GM21576 (cell line): ENCODE results near the gene EVC.

Experiments
- ATAC-seq: cut with Tn5 transposase; IDR thresholded peaks from one replicate; pipeline ENCODE4 v1.9.1; 2021; ENCODE audit warnings: mild to moderate bottlenecking, moderate library complexity; ENCODE audit not compliant: unreplicated experiment

The EVC gene

GRCh38 chr4:5730436-5730835, 19.4 kb downstream of the EVC start:
- no peak for ATAC-seq

GRCh38 chr4:5730993-5731990, 20.3 kb downstream of the EVC start:
- no peak for ATAC-seq

GRCh38 chr4:5732158-5732557, 21.2 kb downstream of the EVC start:
- ATAC-seq = no peak

- ATAC-seq = no peak
Observed at GRCh38 chr4:5734853-5735252, 23.9 kb downstream of the EVC start.

GRCh38 chr4:5735463-5735862, 24.5 kb downstream of the EVC start:
- ATAC-seq = no peak

- no peak for ATAC-seq
Observed at GRCh38 chr4:5738061-5738460, 27.1 kb downstream of the EVC start.

GRCh38 chr4:5742388-5742787, 31.4 kb downstream of the EVC start:
- no peak for ATAC-seq

- ATAC-seq = no peak
Observed at GRCh38 chr4:5742968-5743367, 32.0 kb downstream of the EVC start.

GRCh38 chr4:5746250-5746649, 35.2 kb downstream of the EVC start:
- ATAC-seq = no peak

GRCh38 chr4:5746829-5747737, 36.1 kb downstream of the EVC start:
- no peak for ATAC-seq

GRCh38 chr4:5747738-5748375, 36.9 kb downstream of the EVC start:
- ATAC-seq = no peak

- ATAC-seq = no peak
Observed at GRCh38 chr4:5749568-5749967, 38.6 kb downstream of the EVC start.

- ATAC-seq = no peak
Observed at GRCh38 chr4:5750052-5750945, 39.3 kb downstream of the EVC start.

- ATAC-seq = no peak
Observed at GRCh38 chr4:5750946-5751665, 40.1 kb downstream of the EVC start.

- ATAC-seq = no peak
Observed at GRCh38 chr4:5751666-5752375, 40.8 kb downstream of the EVC start.

- ATAC-seq = no peak
Observed at GRCh38 chr4:5752376-5753184, 41.6 kb downstream of the EVC start.

GRCh38 chr4:5753366-5753765, 42.4 kb downstream of the EVC start:
- ATAC-seq = no peak
